ENCODE data around the gene FBXO8. TPM values are rescaled to one million over a fixed set of nuclear protein-coding genes. Genes with fewer than 3 reads are reported as not detected.
A peak's percentile ranks its signal among the peaks of the same experiment; 100 is the strongest.
"Not testable (repeated sequence)": the region's sequence is repeated elsewhere in the genome, so short reads cannot be mapped to it uniquely, and the experiment has no call there.

The FBXO8 gene
- total RNA-seq, 1 donor from 2014 or later = 39.1 TPM

DNA sequence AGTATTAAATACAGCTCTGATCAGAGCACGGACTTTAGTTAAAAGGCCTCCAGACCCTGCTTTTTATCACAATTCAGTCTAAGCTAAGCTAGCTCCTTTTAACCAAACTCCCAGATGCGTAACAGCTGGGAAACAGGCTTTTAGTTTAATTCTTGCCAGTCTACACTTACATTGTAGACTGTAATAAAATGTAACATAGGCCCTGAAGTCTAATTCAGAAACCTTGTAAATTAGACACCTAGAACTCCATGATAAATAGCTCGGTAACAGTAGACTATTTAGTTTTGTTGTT lies 20.1 kb downstream of the FBXO8 start:
- DNase-seq = no peak
- H3K36me3 ChIP-seq = no peaks in the 10 kb centered on the region
- no peak overlapping the region for H3K27ac ChIP-seq
- H3K27me3 ChIP-seq (ENCODE audit: low read depth) = no peaks in the 10 kb centered on the region
- peaks cover 16% of the 10 kb centered on the region for H3K4me1 ChIP-seq
- TF ChIP-seq, protein P1, sequence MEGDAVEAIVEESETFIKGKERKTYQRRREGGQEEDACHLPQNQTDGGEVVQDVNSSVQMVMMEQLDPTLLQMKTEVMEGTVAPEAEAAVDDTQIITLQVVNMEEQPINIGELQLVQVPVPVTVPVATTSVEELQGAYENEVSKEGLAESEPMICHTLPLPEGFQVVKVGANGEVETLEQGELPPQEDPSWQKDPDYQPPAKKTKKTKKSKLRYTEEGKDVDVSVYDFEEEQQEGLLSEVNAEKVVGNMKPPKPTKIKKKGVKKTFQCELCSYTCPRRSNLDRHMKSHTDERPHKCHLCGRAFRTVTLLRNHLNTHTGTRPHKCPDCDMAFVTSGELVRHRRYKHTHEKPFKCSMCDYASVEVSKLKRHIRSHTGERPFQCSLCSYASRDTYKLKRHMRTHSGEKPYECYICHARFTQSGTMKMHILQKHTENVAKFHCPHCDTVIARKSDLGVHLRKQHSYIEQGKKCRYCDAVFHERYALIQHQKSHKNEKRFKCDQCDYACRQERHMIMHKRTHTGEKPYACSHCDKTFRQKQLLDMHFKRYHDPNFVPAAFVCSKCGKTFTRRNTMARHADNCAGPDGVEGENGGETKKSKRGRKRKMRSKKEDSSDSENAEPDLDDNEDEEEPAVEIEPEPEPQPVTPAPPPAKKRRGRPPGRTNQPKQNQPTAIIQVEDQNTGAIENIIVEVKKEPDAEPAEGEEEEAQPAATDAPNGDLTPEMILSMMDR (IDR thresholded peaks at IDR 0.05) = no peak
- intact Hi-C loops (cut with DNase I) = no loop called here
- H3K9me3 ChIP-seq = no peaks in the 10 kb centered on the region
- no peak overlapping the region for H3K4me3 ChIP-seq
- no peak for ATAC-seq

DNA sequence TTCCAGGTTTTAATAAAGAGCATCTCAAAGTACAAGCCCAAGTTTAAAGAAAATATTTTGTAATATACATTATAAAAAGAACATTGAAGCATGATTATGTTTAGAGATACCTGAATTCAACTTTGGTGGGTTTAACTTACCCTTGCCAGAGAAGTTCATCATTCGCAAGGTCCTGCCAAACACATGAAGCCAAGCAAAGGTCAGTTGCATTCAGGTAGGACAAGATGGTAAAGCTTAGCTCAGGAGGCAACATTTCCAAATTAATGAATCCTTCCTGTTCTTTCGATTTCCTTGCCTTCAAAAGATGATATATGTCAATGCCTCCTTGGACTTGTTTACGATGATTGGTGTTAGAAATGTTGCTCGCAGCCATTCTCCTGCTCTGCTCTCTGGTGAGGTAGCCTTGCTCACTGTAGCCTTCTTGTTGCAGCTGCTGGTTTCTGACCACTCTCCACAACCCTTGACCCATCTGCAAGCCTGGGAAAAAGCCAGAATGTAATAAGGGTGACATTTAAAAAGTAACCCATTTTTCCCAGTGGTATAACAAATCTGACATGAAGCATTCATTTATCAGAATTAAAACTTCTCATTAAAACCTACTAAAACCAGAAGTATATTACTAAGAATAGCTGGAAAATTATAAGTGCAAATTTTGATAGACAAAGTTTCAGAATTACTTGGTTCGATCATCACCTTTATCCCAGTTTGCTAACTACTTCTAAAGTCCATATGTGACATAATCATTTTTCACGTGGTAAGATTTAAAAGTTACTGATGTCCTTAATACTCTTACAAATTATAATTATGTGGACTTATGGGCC lies 20.6 kb downstream of the FBXO8 start:
- Histone ChIP-seq H3K4me1 (peaks cover 16% of the 10 kb centered on the region), H3K27ac (no peak overlapping the region), H3K36me3 (peaks cover 3% of the 10 kb centered on the region), H3K27me3 (ENCODE audit: low read depth) (no peaks in the 10 kb centered on the region), H3K9me3 (no peaks in the 10 kb centered on the region), H3K4me3 (no peak overlapping the region)
- intact Hi-C loops (cut with DNase I) = no loop called here
- DNase-seq (no peak), ATAC-seq (no peak)
- TF ChIP-seq, protein P1 (IDR thresholded peaks at IDR 0.05) = no peak

DNA sequence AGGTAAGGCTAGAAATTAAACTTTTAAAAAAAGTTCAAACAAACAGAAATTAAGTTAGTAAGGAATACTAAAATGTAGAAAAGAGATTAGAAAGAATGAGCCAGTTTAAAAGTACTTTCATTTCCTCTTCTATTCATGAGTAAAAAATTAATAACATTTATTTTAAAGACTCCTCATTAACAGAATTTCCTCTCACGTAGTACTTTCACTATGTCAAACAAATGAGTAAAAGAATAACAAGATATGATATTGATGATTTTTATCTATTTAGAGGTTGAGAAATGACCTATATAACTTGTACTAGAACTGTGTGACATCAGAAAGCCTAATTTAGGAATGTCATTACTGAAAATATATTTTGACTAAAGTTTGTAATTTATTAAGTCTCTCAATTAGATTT lies 22.0 kb downstream of the FBXO8 start:
- peaks cover 18% of the 10 kb centered on the region for H3K4me1 ChIP-seq
- not testable (repeated sequence) for DNase-seq, ATAC-seq

DNA sequence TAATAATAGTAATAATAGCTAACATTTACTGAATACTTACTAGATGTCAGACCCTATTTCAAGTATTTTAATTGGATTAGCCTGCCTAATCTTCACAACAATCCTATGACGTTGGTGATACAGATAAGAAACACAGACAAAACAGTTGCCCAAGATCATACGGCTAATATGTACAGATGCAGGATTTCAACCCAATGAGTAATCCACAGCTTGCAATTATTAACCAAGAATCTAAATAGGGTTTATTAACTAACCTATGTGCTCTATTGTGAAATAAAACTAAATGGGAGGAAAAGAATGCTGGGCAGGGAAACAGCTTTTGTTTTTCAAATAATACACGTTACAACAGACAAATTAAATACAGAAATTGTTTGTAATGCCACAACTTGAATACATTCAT lies 23.4 kb downstream of the FBXO8 start:
- TF ChIP-seq, protein P1 (IDR thresholded peaks at IDR 0.05) = no peak
- DNase-seq = no peak
- Histone ChIP-seq H3K4me3 (no peak overlapping the region), H3K27me3 (ENCODE audit: low read depth) (no peaks in the 10 kb centered on the region), H3K27ac (no peak overlapping the region), H3K9me3 (no peaks in the 10 kb centered on the region), H3K4me1 (peaks cover 16% of the 10 kb centered on the region), H3K36me3 (peaks cover 12% of the 10 kb centered on the region)
- peak in 1 of 2 donors; percentile 37 for ATAC-seq
- intact Hi-C loops (cut with DNase I) = no loop called here

More for the DNA sequence above, 22.0 kb downstream of the FBXO8 start:
- H3K4me3 ChIP-seq; intact Hi-C loops (cut with DNase I); H3K9me3 ChIP-seq; H3K27ac ChIP-seq; H3K27me3 ChIP-seq (ENCODE audit: low read depth): not testable (repeated sequence)
- peaks cover 12% of the 10 kb centered on the region for H3K36me3 ChIP-seq

DNA sequence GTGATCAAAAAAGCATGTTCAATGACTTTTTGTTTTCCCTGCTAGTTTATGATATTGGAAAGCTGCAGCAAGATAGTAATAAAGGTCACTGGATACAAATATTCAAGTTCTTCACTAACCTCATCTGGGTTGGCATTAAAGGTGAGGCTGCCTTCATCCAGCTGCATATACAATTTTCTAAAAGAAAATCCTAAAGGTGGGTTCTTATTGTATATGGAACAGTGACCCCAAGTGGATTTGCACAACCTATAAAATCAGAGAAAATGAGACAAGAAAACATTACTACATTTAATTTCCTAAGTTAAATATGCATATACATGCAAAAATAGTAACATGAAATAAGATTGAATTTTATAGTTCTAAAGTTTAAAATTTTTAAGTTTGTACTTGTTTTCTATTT lies 23.9 kb downstream of the FBXO8 start:
- Histone ChIP-seq H3K4me3 (no peak overlapping the region), H3K36me3 (peaks cover 12% of the 10 kb centered on the region), H3K27ac (no peak overlapping the region), H3K27me3 (ENCODE audit: low read depth) (no peaks in the 10 kb centered on the region), H3K9me3 (no peaks in the 10 kb centered on the region), H3K4me1 (peaks cover 16% of the 10 kb centered on the region)
- ATAC-seq (no peak), DNase-seq (no peak)
- intact Hi-C loops (cut with DNase I) = no loop called here
- TF ChIP-seq, protein P1 (IDR thresholded peaks at IDR 0.05) = no peak

DNA sequence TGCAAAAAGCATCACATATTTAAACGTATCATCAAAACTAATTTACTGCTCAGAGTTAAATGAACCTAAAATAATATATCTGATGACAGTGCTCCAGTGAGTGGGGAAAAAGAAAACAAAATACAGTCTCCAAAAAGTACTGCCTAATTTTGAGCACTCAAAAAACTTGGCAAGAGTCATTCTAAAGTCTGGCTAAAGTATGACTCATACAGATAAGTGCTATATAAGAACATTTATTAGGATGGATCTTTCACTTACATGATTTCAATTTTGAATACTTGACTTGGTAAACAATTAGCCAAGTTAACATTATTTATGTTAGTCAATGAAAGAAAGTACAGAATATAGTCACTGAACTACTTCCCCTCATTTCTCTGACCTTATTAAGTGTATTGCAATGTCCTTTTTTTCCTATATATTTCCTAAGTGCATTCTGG lies 27.2 kb downstream of the FBXO8 start:
- DNase-seq (no peak), ATAC-seq (no peak)
- intact Hi-C loops (cut with DNase I) = no loop called here
- Histone ChIP-seq H3K27ac (no peak overlapping the region), H3K36me3 (peaks cover 12% of the 10 kb centered on the region), H3K4me1 (peaks cover 16% of the 10 kb centered on the region), H3K27me3 (ENCODE audit: low read depth) (no peaks in the 10 kb centered on the region), H3K4me3 (no peak overlapping the region), H3K9me3 (no peaks in the 10 kb centered on the region)
- TF ChIP-seq, protein P1 (IDR thresholded peaks at IDR 0.05) = no peak
